NCI-H1092 treated with DMSO at 0.1 percent for 48 hours (cell line): ENCODE measurements around the gene MFAP5.

Experiments used
- DNase-seq: peaks from one replicate; lab custom pipeline; 2025; lab: John Stamatoyannopoulos, UW

The MFAP5 gene, protein sequence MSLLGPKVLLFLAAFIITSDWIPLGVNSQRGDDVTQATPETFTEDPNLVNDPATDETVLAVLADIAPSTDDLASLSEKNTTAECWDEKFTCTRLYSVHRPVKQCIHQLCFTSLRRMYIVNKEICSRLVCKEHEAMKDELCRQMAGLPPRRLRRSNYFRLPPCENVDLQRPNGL

DNA sequence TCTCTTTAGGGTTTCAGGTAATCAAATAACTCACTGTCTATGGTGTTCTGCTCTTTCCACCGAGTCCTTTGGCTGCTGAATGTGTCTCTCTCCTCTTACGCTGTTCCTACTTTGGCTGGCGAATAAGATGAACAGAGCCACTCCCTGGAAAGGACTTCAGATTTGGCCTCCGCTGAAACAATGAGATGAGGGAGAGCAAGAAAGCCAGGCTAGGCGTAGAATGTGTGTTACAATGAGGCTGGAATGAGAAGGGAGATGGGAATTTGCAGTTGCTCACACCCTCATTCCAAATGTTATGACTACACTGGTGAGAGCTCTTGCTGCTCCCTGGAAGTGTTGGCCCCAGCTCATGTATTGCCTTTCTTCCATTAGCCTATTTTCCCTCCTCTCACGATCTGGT, at the start of gene MFAP5:
Gene MFAP5 (minus strand): TSS at position 234 of the 400 bp plus-strand sequence. CDS start 722 bp downstream, outside the sequence.
- DNase-seq, result no peak

DNA sequence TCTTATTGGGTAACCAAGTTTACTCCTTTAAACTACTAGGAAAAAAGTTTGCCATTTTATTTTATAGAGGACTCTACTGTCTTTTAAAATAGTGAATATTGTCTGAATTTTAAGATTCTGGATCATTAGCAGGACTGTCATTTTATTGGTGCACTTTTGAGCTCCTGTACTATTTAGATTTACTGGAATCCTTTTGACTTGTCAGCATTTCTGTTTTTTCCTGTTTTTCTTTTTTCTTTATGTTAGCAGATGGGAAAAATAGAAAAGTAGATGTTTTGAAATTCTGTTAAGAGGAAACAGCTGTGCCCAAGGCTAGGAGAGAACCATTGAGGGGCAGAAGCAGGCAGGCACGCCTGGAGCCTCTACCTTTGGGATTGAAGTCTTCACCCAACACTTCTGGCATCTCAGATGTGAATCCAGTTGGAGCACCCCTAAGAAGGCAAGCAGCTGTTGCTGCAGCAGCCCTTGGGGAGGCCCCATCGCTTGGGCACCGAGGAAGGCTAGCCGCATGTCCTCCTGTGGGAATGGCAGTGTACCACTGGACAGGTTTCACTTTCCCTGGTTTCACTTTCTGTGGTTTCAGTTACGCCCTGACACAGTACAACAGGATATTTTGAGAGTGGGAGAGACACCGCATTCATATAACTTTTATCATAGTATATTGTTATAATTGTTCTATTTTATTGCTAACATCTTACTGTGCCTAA, 46.7 kb upstream of the MFAP5 start:
- no peak for DNase-seq

DNA sequence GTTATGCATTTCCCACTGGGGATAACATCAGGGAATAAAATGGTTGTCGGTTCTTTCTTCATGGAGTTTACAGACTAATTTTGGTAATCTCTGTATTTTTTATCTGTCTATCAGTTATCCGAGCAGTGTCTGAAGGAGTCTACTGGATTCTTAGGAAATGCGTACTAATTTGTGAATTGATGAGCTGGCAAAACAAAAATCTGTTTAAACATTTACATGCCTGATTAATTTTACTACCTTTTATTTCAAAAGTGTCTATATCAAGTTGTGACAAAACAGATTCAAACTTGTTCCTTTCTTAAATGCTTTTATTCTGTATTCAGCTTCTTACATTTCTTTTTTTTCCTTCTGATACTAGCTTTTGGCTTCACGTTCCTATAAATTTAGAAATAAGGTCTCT, 39.5 kb upstream of the MFAP5 start:
- no peak for DNase-seq

DNA sequence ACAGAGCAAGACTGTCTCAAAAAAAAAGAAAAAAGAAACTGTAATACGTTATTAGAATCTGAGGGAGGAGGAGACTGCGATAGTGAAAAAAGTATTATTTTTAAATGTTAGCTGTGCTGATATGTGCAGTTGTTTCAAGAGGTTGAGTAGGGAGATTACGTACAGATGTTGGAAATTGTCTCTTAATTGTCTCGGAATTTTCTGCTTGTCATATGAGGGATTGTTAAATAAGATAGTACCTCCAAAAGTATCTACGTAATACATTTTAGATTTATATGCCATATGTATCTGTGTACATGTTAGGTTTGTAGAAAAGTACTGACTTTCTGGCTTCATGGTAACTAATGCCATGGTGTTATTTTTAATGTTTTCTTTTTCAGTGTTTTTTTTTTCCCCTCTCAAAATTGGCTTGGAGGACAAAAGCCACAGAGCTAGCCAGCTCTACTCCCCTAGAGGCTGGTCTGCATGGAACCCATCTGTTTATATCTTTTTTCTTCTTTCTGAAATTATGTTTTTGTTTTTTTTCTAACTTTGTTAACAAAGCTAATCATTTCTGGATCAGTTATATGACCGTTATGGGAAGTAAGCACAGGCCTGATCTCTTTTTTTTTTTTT, 38.5 kb upstream of the MFAP5 start:
- no peak for DNase-seq

DNA sequence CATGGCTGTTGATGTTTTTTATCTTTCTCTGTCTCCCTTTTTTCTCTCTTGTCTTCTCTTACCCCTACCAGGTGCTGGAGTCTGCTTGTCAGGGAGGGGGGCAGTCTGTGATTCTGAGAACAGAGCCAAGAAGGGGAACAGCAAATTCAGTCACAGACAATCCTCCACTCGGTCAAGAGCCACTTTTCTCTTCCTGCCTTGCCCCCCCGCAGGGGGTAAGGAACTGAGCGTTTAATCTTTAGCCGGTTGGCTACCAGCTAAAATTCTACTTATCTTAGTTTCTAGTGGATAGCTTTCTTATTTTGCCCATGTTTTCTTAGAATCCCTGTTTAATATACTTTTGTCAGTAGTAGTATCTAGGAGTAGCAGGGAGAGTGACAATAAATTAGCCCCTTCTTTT, 37.1 kb upstream of the MFAP5 start:
- no peak for DNase-seq

DNA sequence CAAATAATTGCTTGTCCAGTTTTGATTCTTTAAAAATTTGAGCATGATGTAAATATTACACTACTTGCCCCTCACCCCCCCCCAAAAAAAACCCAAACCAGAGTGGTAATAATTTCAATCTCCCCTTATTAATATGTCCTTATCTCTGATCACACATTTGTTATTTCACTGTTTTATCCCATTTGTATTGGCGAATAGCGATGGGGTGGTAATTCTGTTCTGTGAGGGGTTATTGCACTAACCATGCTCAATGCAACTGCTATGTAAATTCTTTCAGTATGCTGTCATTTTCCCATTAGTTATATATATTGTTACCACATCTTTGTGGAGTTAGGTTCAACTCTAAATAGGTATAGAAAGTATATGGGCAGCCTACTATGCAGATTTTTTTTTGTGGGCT, 36.3 kb upstream of the MFAP5 start:
- no peak for DNase-seq

DNA sequence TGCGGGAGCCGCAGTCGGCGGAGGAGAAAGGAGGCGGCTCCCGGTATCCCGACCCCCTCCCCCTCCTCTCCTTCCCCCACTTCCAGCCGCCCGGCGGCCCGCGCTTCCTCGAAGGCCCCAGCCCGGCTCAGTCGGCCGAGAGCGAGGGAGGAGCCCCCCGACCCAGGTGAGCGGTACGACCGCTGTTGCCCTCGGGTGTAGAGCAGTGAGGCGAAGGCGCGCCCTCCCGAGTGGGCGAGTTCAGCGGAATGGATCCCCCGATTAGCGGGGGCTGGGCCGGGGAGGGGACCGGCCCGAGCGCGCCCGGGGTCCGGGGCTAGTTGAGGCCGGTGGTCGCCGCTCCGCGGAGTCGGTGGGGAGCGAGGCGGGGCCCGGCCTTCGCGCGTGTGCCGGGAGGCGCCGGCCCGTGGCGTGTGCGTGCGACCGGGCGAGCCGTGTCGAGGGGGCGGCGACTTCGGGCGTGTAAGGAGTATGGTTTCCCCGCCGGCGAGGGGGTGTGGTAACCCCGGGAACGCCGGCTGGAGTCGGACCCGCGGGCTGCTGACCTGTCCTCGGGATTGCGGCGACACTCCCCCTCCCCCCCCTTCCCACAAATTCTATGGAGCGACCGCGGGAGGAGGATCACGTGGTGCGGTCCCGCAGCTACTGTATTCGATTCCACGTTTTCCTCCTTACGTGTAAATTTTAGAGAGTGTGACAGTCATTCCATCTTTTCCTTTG, 35.7 kb upstream of the MFAP5 start:
- peak; percentile 35 for DNase-seq

DNA sequence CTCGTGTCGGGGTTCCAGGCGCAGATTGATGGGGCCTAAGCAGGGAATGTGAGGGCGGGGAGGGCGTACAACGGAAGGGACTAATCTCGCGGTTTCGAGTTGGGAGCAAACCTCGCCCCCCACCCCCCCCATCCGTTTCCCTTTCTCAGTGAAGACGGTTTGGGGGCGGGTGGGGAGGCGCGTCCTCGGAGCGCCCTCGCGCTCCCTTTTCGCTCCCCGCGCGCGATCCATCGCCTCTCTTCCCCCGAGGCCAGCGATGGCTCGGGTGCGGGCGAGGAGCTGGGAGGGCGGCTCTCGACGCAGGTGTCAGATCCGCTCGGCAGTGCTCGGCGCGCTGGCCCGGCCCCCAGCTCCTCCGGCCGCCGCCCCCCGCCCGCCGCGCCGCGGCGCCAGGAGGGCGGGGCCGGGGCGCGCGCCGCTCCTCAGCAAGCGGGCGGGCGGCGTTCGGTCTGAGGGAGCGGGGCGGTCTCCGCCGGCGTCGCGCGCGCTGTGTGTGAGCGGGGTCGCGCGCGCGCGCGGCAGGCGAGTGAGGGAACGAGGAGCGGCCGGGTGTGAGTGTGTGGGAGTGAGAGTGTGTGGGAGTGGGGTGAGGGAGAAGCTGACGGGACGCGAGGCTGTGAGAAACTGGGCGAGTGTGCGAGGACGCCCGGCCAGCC, 35.0 kb upstream of the MFAP5 start, which contains the start of gene RIMKLB:
Gene RIMKLB (plus strand): TSS at position 516 of the 656 bp plus-strand sequence. CDS start 15,876 bp downstream, outside the sequence.
- peak; percentile 88 for DNase-seq

DNA sequence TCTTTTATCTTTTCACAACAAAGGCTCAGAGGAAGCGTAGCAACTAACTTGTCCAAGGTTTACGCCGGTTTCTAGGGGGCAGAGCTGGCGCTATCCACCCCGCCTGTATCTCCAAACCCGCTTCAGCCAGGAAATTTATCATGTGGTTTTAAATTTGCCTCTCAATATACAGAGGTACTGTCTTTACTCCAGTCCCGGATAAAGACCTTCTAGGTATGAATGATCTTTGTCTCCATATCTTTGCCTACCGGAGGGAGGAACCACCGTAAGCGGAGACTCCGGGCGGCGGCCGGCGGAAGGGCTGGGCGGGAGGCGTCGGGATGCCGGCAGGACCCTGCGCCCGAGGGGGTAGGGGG, 34.5 kb upstream of the MFAP5 start:
- peak; percentile 73 for DNase-seq

DNA sequence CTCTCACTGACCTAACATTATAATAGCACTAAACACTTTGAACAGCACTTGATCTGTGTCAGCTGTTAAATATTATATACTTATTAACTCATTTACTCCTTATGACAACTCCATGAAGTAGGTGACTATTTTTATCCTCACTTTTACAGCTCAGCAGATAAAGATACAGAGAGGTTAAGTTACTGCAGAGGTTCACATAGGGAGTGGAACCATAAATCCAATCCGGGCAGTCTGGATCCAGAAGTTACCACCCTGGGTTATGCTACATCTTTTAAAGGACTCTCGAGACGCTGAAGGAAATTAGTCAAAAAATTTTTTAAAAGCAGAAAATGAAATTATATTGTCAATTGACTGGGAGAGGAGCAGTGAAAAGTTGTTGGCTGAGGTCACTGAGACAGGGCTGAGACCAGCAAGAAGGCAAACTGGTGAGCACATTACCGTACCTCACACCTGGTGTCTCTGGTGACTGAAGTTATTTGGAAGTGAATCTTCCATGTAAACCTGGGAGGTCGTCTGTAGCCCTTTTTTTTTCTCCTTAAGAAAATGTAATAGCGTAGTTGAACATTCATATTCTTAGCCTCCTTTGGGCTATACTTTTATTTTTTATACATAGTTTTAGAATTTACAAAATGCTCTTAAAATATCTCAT, 33.9 kb upstream of the MFAP5 start:
- DNase-seq, result no peak

DNA sequence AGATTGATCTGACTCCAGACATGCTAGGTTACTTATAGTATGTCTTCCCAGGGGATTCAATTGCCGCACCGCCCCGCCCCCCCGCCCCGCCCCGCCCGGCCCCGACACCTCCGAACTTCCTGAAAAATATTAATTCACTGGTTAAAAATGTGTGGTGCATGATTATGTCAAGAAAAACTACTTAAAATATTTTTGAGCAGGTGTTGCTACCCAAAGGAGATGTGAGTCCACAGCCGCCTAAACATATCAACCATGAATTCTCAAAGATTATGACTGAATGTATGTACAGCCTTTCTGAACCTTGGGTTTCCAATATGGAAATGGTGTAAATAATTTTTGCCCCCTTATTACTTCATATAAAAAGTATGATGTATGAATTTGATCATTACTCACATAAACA, 32.5 kb upstream of the MFAP5 start:
- no peak for DNase-seq

DNA sequence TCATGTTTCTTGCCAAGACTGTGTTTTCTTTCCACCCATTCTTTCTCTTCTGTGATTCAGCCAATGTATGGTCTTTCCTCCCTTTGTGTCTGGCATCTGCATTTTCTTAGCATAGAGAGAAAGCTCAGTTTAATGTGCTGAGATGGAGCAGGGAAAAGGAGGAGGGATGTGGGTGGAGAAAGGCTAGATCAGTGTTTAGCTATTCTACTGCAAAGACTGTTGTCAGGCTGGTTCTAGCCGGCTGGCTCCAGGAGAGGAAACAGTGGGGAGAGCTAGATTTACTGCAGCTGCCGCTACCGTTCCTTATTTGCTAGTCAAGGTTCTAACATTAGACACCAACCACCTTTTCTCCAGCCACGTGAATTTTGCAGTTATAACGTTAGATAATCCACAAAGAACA, 29.9 kb upstream of the MFAP5 start:
- DNase-seq, result peak; percentile 88

DNA sequence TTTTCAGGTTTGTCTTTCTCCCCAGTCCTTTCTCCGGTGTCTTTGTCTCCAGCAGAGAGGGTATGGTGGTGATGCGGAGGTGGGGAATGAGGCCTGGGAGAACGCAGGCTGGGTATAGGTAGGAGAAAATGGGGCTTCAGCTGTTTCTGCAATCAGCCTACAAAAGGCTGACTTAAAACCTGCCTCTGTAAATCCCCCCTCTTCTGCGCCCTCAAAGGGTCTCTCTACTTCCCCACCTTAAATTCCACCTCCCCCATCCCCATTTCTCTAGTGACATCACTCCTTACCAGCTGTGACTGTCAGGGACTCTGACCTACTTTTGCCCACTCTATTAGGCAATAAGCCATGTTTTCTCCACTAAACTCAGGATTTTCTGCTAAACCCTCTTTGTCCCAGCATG, 27.1 kb upstream of the MFAP5 start:
- DNase-seq, result no peak

DNA sequence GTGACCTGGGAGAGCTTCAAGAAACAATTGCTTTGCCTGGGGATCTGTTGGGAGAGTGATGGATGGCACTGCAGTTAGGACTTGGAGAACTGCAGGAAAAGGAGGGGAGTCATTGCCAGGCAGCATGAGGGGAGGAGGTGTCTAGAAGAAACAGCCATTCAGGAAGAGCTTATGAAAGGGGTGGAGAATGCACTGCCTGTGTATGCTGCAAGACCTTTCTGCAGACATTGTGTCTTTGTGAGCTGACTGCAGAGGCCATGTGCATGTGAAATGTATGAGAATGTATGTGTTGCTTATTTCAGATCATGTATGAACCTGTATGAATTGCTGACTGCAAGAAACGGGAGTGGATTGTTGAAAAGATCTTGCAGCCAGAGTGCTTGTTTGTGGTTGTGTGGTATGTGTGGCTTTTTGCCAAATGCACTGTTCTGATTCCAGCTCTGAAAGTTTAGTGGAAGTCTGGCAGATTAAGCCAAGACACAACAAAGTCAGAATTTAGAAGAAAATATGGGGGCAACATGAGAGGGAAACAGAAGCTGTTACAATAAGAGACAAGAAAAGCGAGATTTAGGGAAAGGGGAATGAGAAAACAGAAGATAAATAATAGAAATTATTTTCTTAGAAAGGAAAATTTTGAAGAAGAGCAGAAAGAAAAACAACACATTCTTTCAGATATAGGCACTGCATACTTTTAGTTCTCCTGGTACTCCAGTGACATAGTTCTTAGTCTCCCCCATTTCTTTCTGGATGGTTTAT, 25.4 kb upstream of the MFAP5 start:
- DNase-seq, result peak; percentile 16

DNA sequence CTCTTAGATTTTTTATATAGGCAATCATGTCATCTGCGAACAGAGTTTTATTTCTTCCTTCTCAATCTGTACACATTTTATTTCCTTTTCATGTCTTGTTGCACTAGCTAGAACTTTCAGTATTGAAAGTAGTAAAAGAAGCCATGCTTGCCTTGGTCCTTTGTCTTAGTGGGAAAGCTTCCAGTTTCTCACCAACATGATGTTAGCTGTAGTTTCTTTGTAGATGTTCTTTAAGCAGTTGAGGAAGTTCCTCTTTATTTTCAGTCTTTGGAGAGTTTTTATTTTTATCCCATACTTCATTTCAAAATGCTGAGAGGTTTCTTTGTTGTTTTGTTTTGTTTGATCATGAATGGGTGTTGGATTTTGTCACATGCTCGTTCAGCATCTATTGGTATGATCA, 22.4 kb upstream of the MFAP5 start:
- no peak for DNase-seq

DNA sequence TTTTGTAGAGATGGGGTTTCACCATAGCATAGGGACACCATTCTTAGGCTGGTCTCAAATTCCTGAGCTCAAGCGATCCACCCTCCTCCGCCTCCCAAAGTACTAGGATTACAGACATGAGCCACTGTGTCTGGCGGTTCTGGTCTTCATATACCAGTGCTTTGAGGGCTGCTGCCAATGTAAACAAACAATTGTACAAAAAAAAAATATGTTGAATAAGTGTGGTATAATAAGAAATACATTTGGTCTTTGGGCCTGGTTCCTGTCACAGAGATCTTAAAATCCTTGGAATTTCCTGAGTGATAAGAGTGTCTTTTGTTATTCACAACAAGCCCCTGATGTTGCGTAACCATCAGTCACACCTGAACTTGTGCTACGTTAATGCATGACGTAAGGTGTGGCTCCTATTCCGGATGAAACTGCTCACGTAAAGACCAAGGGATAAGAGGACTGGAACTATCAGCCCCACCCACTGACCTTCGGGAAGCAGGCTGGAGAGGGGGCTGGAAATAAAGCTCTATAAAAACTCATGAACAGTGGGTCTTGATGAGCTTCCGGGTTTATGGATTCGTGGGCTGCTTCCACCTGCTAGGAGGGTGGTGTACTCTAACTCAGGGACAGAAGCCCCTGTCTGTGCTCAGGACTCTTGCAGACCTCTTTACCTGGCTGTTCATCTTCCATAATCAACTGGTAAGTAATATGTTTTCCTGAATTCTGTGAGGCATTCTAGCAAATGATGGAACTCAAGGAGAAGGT, 18.7 kb upstream of the MFAP5 start:
- no peak for DNase-seq

DNA sequence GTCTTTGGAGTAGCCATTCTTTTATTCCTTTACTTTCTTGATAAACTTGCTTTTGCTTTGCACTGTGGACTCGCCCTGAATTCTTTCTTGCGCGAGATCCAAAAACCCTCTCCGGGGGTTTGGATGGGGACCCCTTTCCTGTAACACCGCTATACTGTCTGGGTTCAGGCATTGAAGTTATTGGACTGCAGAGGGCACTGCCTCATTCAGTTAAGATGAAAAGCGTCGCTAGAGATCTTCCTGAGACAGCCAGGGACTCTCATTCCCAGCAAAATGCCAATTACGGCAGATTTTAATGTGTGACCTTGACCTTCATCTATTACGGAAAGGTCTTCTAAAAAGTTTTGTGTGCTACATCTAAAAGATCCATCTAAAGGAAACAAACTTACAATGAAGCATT, 17.9 kb upstream of the MFAP5 start:
- DNase-seq, result no peak

DNA sequence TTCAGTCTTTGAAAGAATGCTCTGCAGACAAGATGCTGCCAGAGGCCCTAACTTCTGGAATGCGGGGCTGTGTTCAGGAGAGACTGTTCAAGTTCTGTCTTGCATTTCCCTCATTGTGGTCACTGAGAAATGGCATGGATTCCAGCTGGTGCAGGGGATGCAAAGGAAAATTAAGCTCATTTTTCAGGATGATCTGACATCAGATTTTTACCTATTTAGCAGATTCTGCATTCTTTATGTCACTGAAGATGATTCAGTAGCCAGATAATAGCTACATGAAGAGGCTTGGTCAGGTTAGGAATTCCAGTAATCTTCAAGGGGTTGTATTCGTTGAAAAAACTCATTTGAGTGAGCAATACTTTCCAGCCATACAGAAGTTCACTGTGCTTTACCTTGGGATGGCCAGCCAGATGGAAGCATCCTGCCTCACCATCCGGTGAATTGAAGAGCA, 16.1 kb upstream of the MFAP5 start:
- DNase-seq, result no peak

DNA sequence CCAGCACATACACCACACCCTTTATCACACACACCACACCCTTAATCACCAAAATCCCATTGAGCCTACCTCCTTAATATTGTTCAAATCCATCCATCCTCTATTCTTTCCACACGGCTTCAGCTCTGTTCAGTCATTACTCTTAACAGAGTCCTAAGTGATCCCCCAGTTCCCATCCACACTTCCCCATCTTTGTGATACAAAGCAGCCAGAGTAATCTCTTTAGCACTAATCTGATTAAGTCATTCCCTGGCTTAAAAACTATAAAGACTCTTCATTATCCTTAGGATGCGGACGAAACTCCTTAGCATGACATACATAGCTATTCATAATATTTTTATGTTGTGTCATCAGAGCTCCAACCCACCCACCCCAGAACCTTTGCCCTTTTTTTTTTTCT, 14.7 kb upstream of the MFAP5 start:
- no peak for DNase-seq

DNA sequence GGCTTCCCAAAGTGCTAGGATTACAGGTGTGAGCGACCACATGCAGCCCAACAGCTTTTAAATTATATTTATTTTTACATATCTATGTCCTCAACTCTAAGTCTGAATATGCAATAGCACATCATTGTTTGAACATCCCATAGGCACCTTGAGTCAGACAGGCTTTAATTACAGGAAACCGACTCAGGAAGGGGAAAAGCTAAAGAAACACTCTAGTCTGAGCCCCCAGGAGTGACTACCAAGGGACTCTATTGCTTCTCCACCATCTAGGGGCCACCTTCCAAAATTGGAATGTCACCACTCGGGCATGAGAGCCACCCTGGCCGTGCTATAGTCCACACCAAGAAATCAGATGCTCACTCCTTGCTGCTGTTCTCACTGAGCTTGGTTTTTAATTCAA, 14.0 kb upstream of the MFAP5 start:
- DNase-seq, result no peak
